GM23338 (cell line): ENCODE results near the gene BAD. TPM values are rescaled to one million over a fixed set of nuclear protein-coding genes. Genes with fewer than 3 reads are reported as not detected.

Source experiments
- ATAC-seq: fragments of 200-7000 bp; cut with Tn5 transposase; 3 replicates; pipeline ENCODE4 v1.9.1; 2020
- DNase-seq: peaks from one replicate; pipeline ENCODE4 v3.0.0-alpha.2; 2015; ENCODE audit warnings: low spot score
- H2AFZ ChIP-seq: fragments of 200-600 bp; sonication (generic); 2 replicates; pipeline ENCODE4 v1.8.0; 2016; ENCODE audit warnings: antibody characterized with exemption, mild to moderate bottlenecking, moderate library complexity
- H3F3A ChIP-seq: fragments of 200-600 bp; sonication (generic); replicated peaks from 2 replicates; pipeline ENCODE4 v1.8.0; 2017; ENCODE audit warnings: antibody characterized with exemption, mixed run types, low read depth
- H3K27ac ChIP-seq: fragments of 200-600 bp; sonication (generic); 2 replicates; pipeline ENCODE4 v1.6.1; 2016; ENCODE audit warnings: low read depth
- H3K27me3 ChIP-seq: fragments of 200-600 bp; sonication (generic); 2 replicates; pipeline ENCODE4 v1.8.0; 2016; ENCODE audit warnings: mild to moderate bottlenecking, mixed run types, moderate library complexity; ENCODE audit not compliant: insufficient read depth
- H3K36me3 ChIP-seq: fragments of 200-600 bp; sonication (generic); 2 replicates; pipeline ENCODE4 v1.8.0; 2016; ENCODE audit warnings: mild to moderate bottlenecking; ENCODE audit not compliant: insufficient read depth
- H3K4me1 ChIP-seq: fragments of 200-600 bp; sonication (generic); 2 replicates; pipeline ENCODE4 v1.8.0; 2016; ENCODE audit warnings: mild to moderate bottlenecking, moderate library complexity; ENCODE audit not compliant: insufficient read depth
- H3K4me2 ChIP-seq: fragments of 200-600 bp; sonication (generic); 2 replicates; pipeline ENCODE4 v1.7.1; 2017; ENCODE audit warnings: mixed run types
- H3K4me3 ChIP-seq: fragments of 200-600 bp; sonication (generic); 2 replicates; pipeline ENCODE4 v1.6.1; 2016; ENCODE audit warnings: mixed run types
- H3K79me2 ChIP-seq: fragments of 200-600 bp; sonication (generic); replicated peaks from 2 replicates; pipeline ENCODE4 v1.8.0; 2017; ENCODE audit warnings: mild to moderate bottlenecking; ENCODE audit not compliant: insufficient read depth
- H3K9me2 ChIP-seq: fragments of 200-600 bp; sonication (generic); 2 replicates; pipeline ENCODE4 v1.8.0; 2017; ENCODE audit not compliant: insufficient read depth
- H4K20me1 ChIP-seq: fragments of 200-600 bp; sonication (generic); replicated peaks from 2 replicates; pipeline ENCODE4 v1.8.0; 2017; ENCODE audit warnings: mild to moderate bottlenecking; ENCODE audit not compliant: insufficient read depth
- H3K27ac Mint-ChIP-seq: 2 replicates; pipeline ENCODE4 v1.8.0; 2020; ENCODE audit warnings: inconsistent platforms, mild to moderate bottlenecking, moderate library complexity, mixed read lengths
- H3K27me3 Mint-ChIP-seq: 3 replicates; pipeline ENCODE4 v1.8.0; 2022; ENCODE audit warnings: low read depth, mild to moderate bottlenecking, moderate library complexity, mixed read lengths, inconsistent platforms; ENCODE audit not compliant: insufficient read depth, poor library complexity
- H3K36me3 Mint-ChIP-seq: 3 replicates; pipeline ENCODE4 v1.8.0; 2021; ENCODE audit warnings: low read depth, mild to moderate bottlenecking, inconsistent platforms, moderate library complexity, mixed read lengths
- H3K4me1 Mint-ChIP-seq: 3 replicates; pipeline ENCODE4 v1.8.0; 2020; ENCODE audit warnings: mild to moderate bottlenecking, inconsistent platforms, mixed read lengths
- H3K4me3 Mint-ChIP-seq: 3 replicates; pipeline ENCODE4 v1.8.0; 2021; ENCODE audit warnings: moderate library complexity, mild to moderate bottlenecking, inconsistent platforms, mixed read lengths
- H3K9me3 Mint-ChIP-seq: 3 replicates; pipeline ENCODE4 v1.8.0; 2020; ENCODE audit warnings: moderate library complexity, mild to moderate bottlenecking, inconsistent platforms, mixed read lengths
- CTCF ChIP-seq, 2 experiments: fragments of 200-600 bp in 1 of 2; sonication (generic) in 1 of 2; conservative IDR thresholded peaks; 2 replicates each; pipeline versions ENCODE4 v1.5.1 to v1.6.1; 2016 to 2017; ENCODE audit warnings: antibody characterized with exemption in 2 of 2, low read depth in 2 of 2, mild to moderate bottlenecking in 2 of 2, moderate library complexity in 1 of 2
- EZH2 ChIP-seq: fragments of 200-600 bp; sonication (generic); IDR thresholded peaks from one replicate; pipeline ENCODE4 v1.8.0; 2017; ENCODE audit warnings: antibody characterized with exemption, mild to moderate bottlenecking, low read depth; ENCODE audit not compliant: unreplicated experiment
- EZH2phosphoT487 ChIP-seq: fragments of 200-600 bp; sonication (generic); IDR thresholded peaks from one replicate; pipeline ENCODE4 v1.8.1; 2018; ENCODE audit warnings: antibody characterized with exemption; ENCODE audit not compliant: unreplicated experiment
- JUNB ChIP-seq: IDR thresholded peaks from one replicate; pipeline ENCODE4 v1.6.1; 2016; ENCODE audit warnings: antibody characterized with exemption; ENCODE audit not compliant: unreplicated experiment
- NANOG ChIP-seq: IDR thresholded peaks from 2 replicates; pipeline ENCODE4 v1.6.1; 2016; ENCODE audit warnings: antibody characterized with exemption, borderline replicate concordance
- POLR2AphosphoS5 ChIP-seq: IDR thresholded peaks from 2 replicates; pipeline ENCODE4 v1.6.1; 2016; ENCODE audit warnings: antibody characterized with exemption, low read depth
- REST ChIP-seq: IDR thresholded peaks from one replicate; pipeline ENCODE4 v1.6.1; 2018; ENCODE audit warnings: antibody characterized with exemption; ENCODE audit not compliant: unreplicated experiment
- STAT1 ChIP-seq: IDR thresholded peaks from one replicate; pipeline ENCODE4 v1.6.1; 2016; ENCODE audit warnings: antibody characterized with exemption; ENCODE audit not compliant: unreplicated experiment
- ZNF114 ChIP-seq: fragments of 250-450 bp; sonication (Bioruptor Pico); IDR thresholded peaks from 2 replicates; pipeline ENCODE4 v1.5.0; 2020; ENCODE audit warnings: mild to moderate bottlenecking, moderate library complexity
- ZNF462 ChIP-seq: fragments of 250-450 bp; sonication (Bioruptor Pico); IDR thresholded peaks from 2 replicates; pipeline ENCODE4 v1.5.0; 2020; ENCODE audit warnings: mild to moderate bottlenecking, moderate library complexity
- polyA plus RNA-seq: library from polyadenylated mRNA; unstranded; fragments of >200 nt; fragmentation: Nextera tagmentation; extraction: Ambion mirVana; gene quantifications from 2 replicates; pipeline ENCODE4 v1.2.1, GENCODE V29; 2016
- total RNA-seq: library from RNA; depleted of rRNA; stranded (reverse); fragments of >200 nt; shearing (Covaris generic); gene quantifications from 2 replicates; pipeline ENCODE4 v1.2.3, GENCODE V29; 2014

BAD gene
- total and polyA plus RNA-seq, 2 experiments from 2014 or later = 46.3 to 46.4 TPM

GRCh38 chr11:64258946-64259532 is 25.4 kb downstream of the BAD start:
- 0 out of 2 replicates have a peak, but pooled peaks cover 4% of the 10 kb centered on the region for H4K20me1 ChIP-seq
- no peak overlapping the region for H3K27ac ChIP-seq
- no peak overlapping the region for H3K27ac Mint-ChIP-seq
- no peaks in the 10 kb centered on the region for H3K9me2 ChIP-seq
- DNase-seq (no peak), ATAC-seq (no peak)
- no peak overlapping the region for H3K4me2 ChIP-seq
- H3K79me2 ChIP-seq = no peaks in the 10 kb centered on the region
- no peak overlapping the region for H3K4me3 Mint-ChIP-seq
- peaks cover 11% of the 10 kb centered on the region for H3K27me3 Mint-ChIP-seq
- H3K9me3 Mint-ChIP-seq = no peaks in the 10 kb centered on the region
- H3K4me3 ChIP-seq = no peak overlapping the region
- H3K36me3 ChIP-seq = peaks cover 11% of the 10 kb centered on the region
- no peak overlapping the region for H2AFZ ChIP-seq
- no peaks in the 10 kb centered on the region for H3K27me3 ChIP-seq
- peaks cover 8% of the 10 kb centered on the region; the same call in 2 of the 3 replicates for H3K4me1 Mint-ChIP-seq
- no peaks in the 10 kb centered on the region for H3K4me1 ChIP-seq
- TF ChIP-seq STAT1 = no peak
- TF ChIP-seq EZH2phosphoT487 = no peak
- no peak for TF ChIP-seq NANOG
- no peak for TF ChIP-seq EZH2
- 0 out of 2 replicates have a peak, but pooled peaks cover 2% of the 10 kb centered on the region for H3F3A ChIP-seq
- peaks cover 65% of the 10 kb centered on the region for H3K36me3 Mint-ChIP-seq

GRCh38 chr11:64258356-64258755 is 26.1 kb downstream of the BAD start:
- H3K79me2 ChIP-seq = peaks cover 2% of the 10 kb centered on the region
- no peaks in the 10 kb centered on the region for H3K9me3 Mint-ChIP-seq
- H3K36me3 Mint-ChIP-seq = peaks cover 64% of the 10 kb centered on the region
- H3K27me3 ChIP-seq = no peaks in the 10 kb centered on the region
- peaks cover 11% of the 10 kb centered on the region for H3K36me3 ChIP-seq
- no peak overlapping the region for H3K4me3 Mint-ChIP-seq
- no peaks in the 10 kb centered on the region for H3K9me2 ChIP-seq
- no peaks in the 10 kb centered on the region for H3F3A ChIP-seq
- peaks cover 4% of the 10 kb centered on the region; the same call in 1 of the 2 replicates for H4K20me1 ChIP-seq
- H3K27me3 Mint-ChIP-seq = peaks cover 18% of the 10 kb centered on the region
- H3K4me1 ChIP-seq = no peaks in the 10 kb centered on the region
- no peak overlapping the region for H3K27ac Mint-ChIP-seq
- DNase-seq (no peak), ATAC-seq (no peak)
- no peak overlapping the region for H3K4me3 ChIP-seq
- H3K4me1 Mint-ChIP-seq = peaks cover 12% of the 10 kb centered on the region
- no peak overlapping the region for H3K4me2 ChIP-seq
- H3K27ac ChIP-seq = no peak overlapping the region
- no peak overlapping the region for H2AFZ ChIP-seq
- no peak for TF ChIP-seq POLR2AphosphoS5
- TF ChIP-seq ZNF462 (CRISPR knock-in tag) = no peak
- TF ChIP-seq JUNB = no peak
- TF ChIP-seq ZNF114 (CRISPR knock-in tag) = no peak
- no peak for TF ChIP-seq NANOG
- no peak for TF ChIP-seq CTCF (conservative IDR thresholded peaks at IDR 0.05; ENCODE audit: low read depth in 2 of 2)
- TF ChIP-seq REST = no peak
- TF ChIP-seq EZH2 = no peak
- no peak for TF ChIP-seq STAT1
